ENCODE results near the gene DNAJB5.

DNA sequence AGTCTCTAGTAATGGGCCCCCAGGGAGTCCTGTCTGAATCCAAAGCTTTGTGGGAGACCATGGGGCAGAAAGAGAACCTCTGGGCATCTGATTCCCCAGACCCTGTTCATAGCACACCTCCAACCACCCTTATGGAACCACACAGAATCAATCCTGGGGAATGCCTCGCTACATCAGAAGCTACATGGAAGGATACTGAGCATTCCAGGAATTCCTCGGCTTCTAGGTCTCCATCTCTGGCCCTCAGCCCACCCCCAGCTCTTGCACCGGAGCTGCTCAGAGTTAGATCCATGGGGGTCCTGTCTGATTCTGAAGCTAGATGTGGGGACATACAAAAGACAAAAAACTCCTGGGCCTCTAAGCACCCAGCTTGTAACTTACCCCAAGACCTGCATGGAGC is 54.5 kb downstream of the DNAJB5 start:
- TF ChIP-seq, protein P1, sequence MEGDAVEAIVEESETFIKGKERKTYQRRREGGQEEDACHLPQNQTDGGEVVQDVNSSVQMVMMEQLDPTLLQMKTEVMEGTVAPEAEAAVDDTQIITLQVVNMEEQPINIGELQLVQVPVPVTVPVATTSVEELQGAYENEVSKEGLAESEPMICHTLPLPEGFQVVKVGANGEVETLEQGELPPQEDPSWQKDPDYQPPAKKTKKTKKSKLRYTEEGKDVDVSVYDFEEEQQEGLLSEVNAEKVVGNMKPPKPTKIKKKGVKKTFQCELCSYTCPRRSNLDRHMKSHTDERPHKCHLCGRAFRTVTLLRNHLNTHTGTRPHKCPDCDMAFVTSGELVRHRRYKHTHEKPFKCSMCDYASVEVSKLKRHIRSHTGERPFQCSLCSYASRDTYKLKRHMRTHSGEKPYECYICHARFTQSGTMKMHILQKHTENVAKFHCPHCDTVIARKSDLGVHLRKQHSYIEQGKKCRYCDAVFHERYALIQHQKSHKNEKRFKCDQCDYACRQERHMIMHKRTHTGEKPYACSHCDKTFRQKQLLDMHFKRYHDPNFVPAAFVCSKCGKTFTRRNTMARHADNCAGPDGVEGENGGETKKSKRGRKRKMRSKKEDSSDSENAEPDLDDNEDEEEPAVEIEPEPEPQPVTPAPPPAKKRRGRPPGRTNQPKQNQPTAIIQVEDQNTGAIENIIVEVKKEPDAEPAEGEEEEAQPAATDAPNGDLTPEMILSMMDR (IDR thresholded peaks at IDR 0.05; ENCODE audit: low read depth, low read length): no peak
- TF ChIP-seq EZH2phosphoT487 (IDR thresholded peaks at IDR 0.05; ENCODE audit: low read depth): no peak
